MCF 10A (cell line): ENCODE data around the gene TMEM37. TPM values are rescaled to one million over a fixed set of nuclear protein-coding genes. Genes with fewer than 3 reads are reported as not detected.

Experiments
- BruUV-seq: library from RNA; stranded (reverse); fragments of 400-500 nt; replicated peaks from 2 replicates; lab custom pipeline; 2021; lab: Mats Ljungman, UMichigan
- CTCF ChIA-PET: fragments of 300-600 bp; sonication (Branson Sonifier 250); formaldehyde crosslinking; extraction: SDS; loops from one replicate; lab custom pipeline; 2021; ENCODE audit warnings: antibody characterized with exemption, inconsistent platforms; lab: Yijun Ruan, JAX
- POLR2A ChIA-PET: fragments of 300-600, 350-650 bp; sonication (Branson Sonifier 250); formaldehyde crosslinking; extraction: SDS; loops from one replicate; lab custom pipeline; 2020; ENCODE audit warnings: antibody characterized with exemption, inconsistent platforms; lab: Yijun Ruan, JAX
- DNase-seq: peaks from one replicate; pipeline ENCODE4 v3.0.0-alpha.2; 2018; ENCODE audit not compliant: unreplicated experiment
- H3K27ac Mint-ChIP-seq: one replicate; pipeline ENCODE4 v1.8.0; 2022; ENCODE audit warnings: mild to moderate bottlenecking, low read depth, mixed read lengths; ENCODE audit not compliant: unreplicated experiment
- H3K27me3 Mint-ChIP-seq: one replicate; pipeline ENCODE4 v1.8.0; 2022; ENCODE audit warnings: mixed read lengths; ENCODE audit not compliant: insufficient read depth, unreplicated experiment
- H3K36me3 Mint-ChIP-seq: one replicate; pipeline ENCODE4 v1.8.0; 2022; ENCODE audit warnings: mild to moderate bottlenecking, moderate library complexity, mixed read lengths; ENCODE audit not compliant: insufficient read depth, unreplicated experiment
- H3K4me1 Mint-ChIP-seq: one replicate; pipeline ENCODE4 v1.8.0; 2022; ENCODE audit warnings: mixed read lengths; ENCODE audit not compliant: insufficient read depth, unreplicated experiment
- H3K4me3 Mint-ChIP-seq: one replicate; pipeline ENCODE4 v1.8.0; 2022; ENCODE audit warnings: mild to moderate bottlenecking, moderate library complexity, mixed read lengths; ENCODE audit not compliant: unreplicated experiment
- H3K9me3 Mint-ChIP-seq: one replicate; pipeline ENCODE4 v1.8.0; 2022; ENCODE audit warnings: mixed read lengths; ENCODE audit not compliant: unreplicated experiment
- CTCF ChIP-seq: fragments of 200-600 bp; IDR thresholded peaks from one replicate; pipeline ENCODE4 v1.8.0; 2022; ENCODE audit warnings: antibody characterized with exemption, mild to moderate bottlenecking; ENCODE audit not compliant: unreplicated experiment
- intact Hi-C: fragments of 100-400 bp; cut with micrococcal nuclease; formaldehyde crosslinking; loops from 2 replicates; pipeline ENCODE4 v1.14.1; 2022
- total RNA-seq: library from RNA; stranded (reverse); gene quantifications from 2 replicates; pipeline ENCODE4 v1.2.3, GENCODE V29; 2022

The TMEM37 gene
- total RNA-seq, 1 experiment from 2014 or later = not detected

DNA sequence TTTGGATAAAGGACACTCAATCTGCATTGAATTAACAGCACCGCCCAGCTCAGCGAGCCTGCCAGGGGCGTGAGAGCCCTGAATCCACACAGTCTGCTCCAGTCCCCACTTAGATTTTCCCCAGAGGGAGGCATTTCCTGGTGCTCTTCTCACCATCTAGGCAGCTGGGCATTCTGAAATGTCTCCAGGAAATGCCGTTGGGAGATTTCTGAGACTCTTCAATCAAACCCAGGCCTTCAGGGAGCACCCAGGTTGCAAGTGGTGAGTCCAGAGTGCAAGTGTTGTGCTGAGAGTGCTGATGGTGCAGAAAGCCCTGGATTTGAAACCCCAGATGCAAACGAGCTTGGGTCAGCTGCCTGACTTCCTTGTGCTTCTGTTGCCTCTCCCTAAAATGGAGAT lies 23.4 kb upstream of the TMEM37 start:
- intact Hi-C loops = no loop called here
- ChIA-PET POLR2A (no interaction called here), CTCF (interaction anchor here (0.6 to 4.7 kb wide), 24 partner anchors 9 to 1648 kb away, joined by 3 to 124 read pairs (median 4); no protein-coding TSS in a partner anchor)
- BruUV-seq = no TSS peak
- no peak overlapping the region for H3K27ac Mint-ChIP-seq
- no peaks in the 10 kb centered on the region for H3K36me3 Mint-ChIP-seq
- no peak for TF ChIP-seq CTCF
- no peaks in the 10 kb centered on the region for H3K27me3 Mint-ChIP-seq
- no peak for DNase-seq
- H3K9me3 Mint-ChIP-seq = no peaks in the 10 kb centered on the region
- no peak overlapping the region for H3K4me3 Mint-ChIP-seq
- H3K4me1 Mint-ChIP-seq = peaks cover under 1% of the 10 kb centered on the region

DNA sequence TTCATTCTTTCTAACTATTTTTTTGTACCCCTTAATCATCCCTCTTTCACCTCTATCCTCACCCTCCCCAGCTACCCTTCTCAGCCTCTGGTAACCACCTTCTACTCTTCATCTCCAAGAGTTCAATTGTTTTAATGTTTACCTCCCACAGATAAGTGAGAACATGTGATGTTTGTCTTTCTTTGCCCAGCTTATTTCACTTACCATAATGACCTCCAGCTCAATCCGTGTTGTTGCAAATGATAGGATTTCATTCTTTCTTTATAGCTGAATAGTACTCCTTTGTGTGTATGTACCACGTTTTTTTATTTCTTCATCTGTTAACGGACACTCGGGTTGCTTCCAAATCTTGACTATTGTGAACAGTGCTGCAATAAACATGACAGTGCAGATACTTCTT lies 22.1 kb upstream of the TMEM37 start:
- DNase-seq = no peak
- ChIA-PET CTCF (interaction anchor here (0.6 to 4.7 kb wide), 16 partner anchors 10 to 250 kb away, joined by 3 to 124 read pairs (median 3); no protein-coding TSS in a partner anchor), POLR2A (interaction anchor here (1.2 to 1.5 kb wide), 2 partner anchors 10 to 67 kb away, joined by 3 to 7 read pairs; no protein-coding TSS in a partner anchor)
- no peaks in the 10 kb centered on the region for H3K36me3 Mint-ChIP-seq
- BruUV-seq = no TSS peak
- TF ChIP-seq CTCF = no peak
- no peaks in the 10 kb centered on the region for H3K4me1 Mint-ChIP-seq
- no peaks in the 10 kb centered on the region for H3K9me3 Mint-ChIP-seq
- H3K27ac Mint-ChIP-seq = no peak overlapping the region
- intact Hi-C loops = no loop called here
- no peaks in the 10 kb centered on the region for H3K27me3 Mint-ChIP-seq
- H3K4me3 Mint-ChIP-seq = no peak overlapping the region

GRCh38 chr2:119414894-119415293 lies 16.8 kb upstream of the TMEM37 start:
- Mint-ChIP-seq H3K4me3 (no peak overlapping the region), H3K9me3 (no peaks in the 10 kb centered on the region), H3K4me1 (no peaks in the 10 kb centered on the region), H3K27me3 (no peaks in the 10 kb centered on the region), H3K27ac (no peak overlapping the region), H3K36me3 (no peaks in the 10 kb centered on the region)
- no TSS peak for BruUV-seq
- ChIA-PET POLR2A (interaction anchor here (0.7 kb wide), 1 partner anchor 9 kb away, joined by 3 read pairs; no protein-coding TSS in a partner anchor), CTCF (interaction anchor here (1.0 to 4.1 kb wide), 4 partner anchors 8 to 61 kb away, joined by 3 to 41 read pairs (median 9); no protein-coding TSS in a partner anchor)
- DNase-seq = no peak
- intact Hi-C loops = no loop called here
- TF ChIP-seq CTCF = no peak

DNA sequence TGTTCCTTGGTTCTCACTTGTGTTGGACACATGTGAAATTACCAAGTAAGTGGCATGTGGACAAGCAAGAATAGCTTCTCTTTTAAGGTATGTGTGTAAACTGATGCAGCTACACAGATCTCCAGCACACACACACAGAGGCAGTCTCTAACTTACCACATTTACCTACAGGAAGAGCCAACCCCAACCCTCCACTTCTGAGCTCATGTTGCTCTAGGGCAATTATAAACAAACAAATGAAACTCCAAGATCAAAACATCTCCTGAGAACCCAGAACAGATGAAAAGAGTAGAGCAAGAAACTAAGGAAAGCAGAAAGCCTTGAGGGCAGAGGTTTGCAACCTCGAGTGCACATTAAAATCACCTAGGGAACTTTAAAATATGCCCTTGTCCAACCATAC lies 16.0 kb upstream of the TMEM37 start:
- Mint-ChIP-seq H3K4me3 (no peak overlapping the region), H3K36me3 (no peaks in the 10 kb centered on the region), H3K27ac (no peak overlapping the region), H3K9me3 (no peaks in the 10 kb centered on the region), H3K27me3 (no peaks in the 10 kb centered on the region), H3K4me1 (no peaks in the 10 kb centered on the region)
- POLR2A ChIA-PET = interaction anchor here (0.6 kb wide), 1 partner anchor 42 kb away, joined by 3 read pairs; no protein-coding TSS in a partner anchor
- no TSS peak for BruUV-seq
- CTCF ChIA-PET = interaction anchor here (1.8 to 4.1 kb wide), 3 partner anchors 9 to 60 kb away, joined by 7 to 41 read pairs (median 11); no protein-coding TSS in a partner anchor
- no peak for TF ChIP-seq CTCF
- DNase-seq = no peak
- intact Hi-C loops = no loop called here
